Right lobe of liver (tissue), 6 donors: ENCODE measurements around the gene POU3F3. TPM values are rescaled to one million over a fixed set of nuclear protein-coding genes. Genes with fewer than 3 reads are reported as not detected.
A peak's percentile ranks its signal among the peaks of the same experiment; 100 is the strongest.

ENCODE experiments used
- ATAC-seq, 4 donors: fragments of 200-7000 bp; cut with Tn5 transposase; one replicate each; pipeline ENCODE4 v1.9.1; 2020; ENCODE audit warnings: mild to moderate bottlenecking in 4 of 4, moderate library complexity in 4 of 4
- DNase-seq, 3 donors: peaks; one replicate each; pipeline ENCODE4 v3.0.0-alpha.2; 2020
- H3K27ac ChIP-seq, 3 donors: fragments of 200-600 bp; one replicate each; pipeline ENCODE4 v1.8.0; 2022
- H3K27me3 ChIP-seq, 2 donors: fragments of 200-600 bp; one replicate each; pipeline ENCODE4 v1.8.0; 2022
- H3K36me3 ChIP-seq, 4 donors: fragments of 200-600 bp; sonication (generic) in 1 of 4; one replicate each; pipeline versions ENCODE4 v1.5.1 to v1.8.0; 2017 to 2022; ENCODE audit warnings: control low read depth in 1 of 4
- H3K4me1 ChIP-seq, 4 donors: fragments of 200-600 bp; sonication (generic) in 1 of 4; one replicate each; pipeline versions ENCODE4 v1.5.1 to v1.8.0; 2017 to 2022; ENCODE audit warnings: control low read depth in 1 of 4
- H3K4me3 ChIP-seq, 3 donors: fragments of 200-600 bp; one replicate each; pipeline ENCODE4 v1.8.0; 2022
- H3K9me3 ChIP-seq, 4 donors: fragments of 200-600 bp; sonication (generic) in 1 of 4; one replicate each; pipeline versions ENCODE4 v1.5.1 to v1.8.0; 2017 to 2022; ENCODE audit warnings: control low read depth in 1 of 4
- CTCF ChIP-seq, 4 donors: fragments of 200-600 bp in 3 of 4; fragments of 450-650 bp in 1 of 4; IDR thresholded peaks; one replicate each; pipeline versions ENCODE4 v1.5.1 to v1.8.0; 2016 to 2022; ENCODE audit warnings: antibody characterized with exemption in 4 of 4, mild to moderate bottlenecking in 2 of 4
- POLR2A ChIP-seq: fragments of 450-650 bp; IDR thresholded peaks from one replicate; pipeline ENCODE4 v1.6.1; 2017; ENCODE audit warnings: antibody characterized with exemption, mild to moderate bottlenecking
- WGBS: methylation state at CpG from one replicate; pipeline ENCODE4 v1.1.6; 2018; ENCODE audit warnings: low coverage, low lambda C conversion rate; ENCODE audit not compliant: insufficient coverage; ENCODE audit errors: missing lambda C conversion rate; 5-methylcytosine and 5-hydroxymethylcytosine counted together
- intact Hi-C, 2 donors: fragments of 100-400 bp; cut with DNase I; formaldehyde crosslinking; loops; one replicate each; pipeline versions ENCODE4 v1.11.2 to v1.14.1; 2022
- total RNA-seq, 6 experiments: library from RNA; depleted of rRNA in 2 of 6; stranded (reverse); fragments of >200 nt in 2 of 6; fragmentation: NEBNext Ultra II Directional in 3 of 6; extraction: Animal tissue kit (Norgen Biotek cat#: 25700) in 3 of 6; gene quantifications; one replicate each; pipeline versions ENCODE4 v1.1.0 to v1.2.4, GENCODE V29; 2016 to 2023
- donor health status: DM: no; HTN: yes; CAD: no.
- donor health status: DM: no; HTN: no; CAD: no.
- donor health status: DM: no; HTN: no; CAD: no.
- donor health status: DM: no; HTN: yes; CAD: no.
- donor health status: DM: no; HTN: yes; CAD: no.

The POU3F3 gene
- total RNA-seq, 6 experiments from 2014 or later, result not detected

DNA sequence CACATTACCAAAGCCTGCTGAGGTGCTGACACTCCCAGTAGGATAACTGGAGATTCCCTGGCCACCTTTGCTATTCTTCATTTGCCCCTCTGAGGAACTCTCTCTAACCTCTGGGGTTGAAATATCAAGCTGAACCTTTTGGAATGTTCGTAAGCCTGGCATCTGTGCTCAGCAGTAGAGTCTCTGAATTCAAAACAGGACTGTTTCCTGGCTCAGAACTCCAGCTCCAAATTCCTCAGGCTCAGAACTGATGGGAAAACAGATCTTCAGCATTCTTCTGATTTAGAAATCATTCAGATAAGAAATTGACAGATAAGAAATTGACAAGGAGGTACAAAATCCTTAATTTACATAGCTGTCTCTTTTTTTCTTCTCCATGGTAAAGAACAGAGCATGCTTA, 22.2 kb upstream of the POU3F3 start:
- TF ChIP-seq CTCF (IDR thresholded peaks at IDR 0.05) (no peak), POLR2A (no peak)
- Histone ChIP-seq H3K36me3 (no peaks in the 10 kb centered on the region), H3K27ac (no peak overlapping the region), H3K4me3 (no peak overlapping the region), H3K9me3 (no peaks in the 10 kb centered on the region), H3K27me3 (no peaks in the 10 kb centered on the region), H3K4me1 (no peaks in the 10 kb centered on the region)
- no peak for ATAC-seq
- DNase-seq, result no peak
- WGBS, result 44% methylated on average over 1 of the region's 1 CpG
- intact Hi-C loops, result no loop called here

DNA sequence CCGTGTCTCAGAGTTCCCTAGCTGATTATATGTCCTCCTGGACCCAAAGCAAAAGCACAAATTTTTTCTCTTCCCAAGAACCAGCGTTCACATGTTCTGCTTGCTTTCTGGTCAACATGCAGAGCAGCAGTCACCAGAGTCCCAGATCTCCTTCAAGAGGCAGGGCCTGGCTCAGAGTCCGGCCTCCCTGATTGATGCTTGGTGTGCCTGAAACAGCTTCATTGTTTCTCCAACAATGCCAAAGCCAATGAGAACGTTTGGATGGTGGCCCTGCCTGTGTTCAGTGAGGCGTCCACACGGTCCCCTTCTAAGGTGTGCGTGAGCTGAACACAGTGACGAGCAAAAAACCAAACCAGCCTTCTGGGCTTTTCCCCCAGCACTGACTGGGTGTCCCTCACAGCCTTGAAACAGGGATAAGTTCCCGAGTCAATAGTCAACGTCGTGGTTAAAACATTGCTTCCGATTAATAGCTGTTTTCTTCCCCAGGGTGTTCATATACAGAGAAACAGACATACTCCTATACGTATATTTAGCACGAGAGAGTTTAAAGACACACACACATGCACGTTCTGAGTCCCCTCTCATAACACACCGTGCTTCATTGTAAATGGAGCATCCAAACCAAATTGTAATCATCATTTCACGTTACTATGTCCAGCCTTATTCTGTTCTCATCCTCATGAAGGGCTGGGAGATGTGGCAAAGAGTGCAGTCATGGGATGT, 19.3 kb upstream of the POU3F3 start:
- Histone ChIP-seq H3K4me3 (no peak overlapping the region), H3K4me1 (no peaks in the 10 kb centered on the region), H3K27ac (no peak overlapping the region), H3K27me3 (no peaks in the 10 kb centered on the region), H3K9me3 (no peaks in the 10 kb centered on the region), H3K36me3 (no peaks in the 10 kb centered on the region)
- TF ChIP-seq POLR2A (no peak), CTCF (IDR thresholded peaks at IDR 0.05) (no peak)
- DNase-seq (no peak), ATAC-seq (no peak)
- WGBS, result 66% methylated on average over 16 of the region's 17 CpGs
- intact Hi-C loops, result no loop called here

GRCh38 chr2:104836265-104836664, 17.6 kb upstream of the POU3F3 start:
- ATAC-seq, result peak in 3 of 4 donors; percentile 50 to 65 (median 51)
- Histone ChIP-seq H3K4me1 (no peaks in the 10 kb centered on the region), H3K9me3 (no peaks in the 10 kb centered on the region), H3K27ac (no peak overlapping the region), H3K36me3 (no peaks in the 10 kb centered on the region), H3K27me3 (no peaks in the 10 kb centered on the region), H3K4me3 (no peak overlapping the region)
- 46% methylated on average over 3 of the region's 3 CpGs for WGBS
- TF ChIP-seq CTCF (IDR thresholded peaks at IDR 0.05) (no peak), POLR2A (no peak)
- DNase-seq, result no peak
- intact Hi-C loops, result no loop called here

GRCh38 chr2:104836841-104837240, 17.1 kb upstream of the POU3F3 start:
- no peak overlapping the region for H3K4me3 ChIP-seq
- 67% methylated on average over 1 of the region's 1 CpG for WGBS
- intact Hi-C loops, result no loop called here
- H3K36me3 ChIP-seq, result no peaks in the 10 kb centered on the region
- no peak for ATAC-seq
- H3K27ac ChIP-seq, result no peak overlapping the region
- TF ChIP-seq CTCF (IDR thresholded peaks at IDR 0.05) (no peak), POLR2A (no peak)
- no peaks in the 10 kb centered on the region for H3K9me3 ChIP-seq
- DNase-seq, result no peak
- peaks cover 0 to 3% of the 10 kb centered on the region in 2 donors for H3K27me3 ChIP-seq
- no peaks in the 10 kb centered on the region for H3K4me1 ChIP-seq
